Keratinocyte (primary cell): Measurements from ENCODE around the gene TPM1. TPM values are rescaled to one million over a fixed set of nuclear protein-coding genes. Genes with fewer than 3 reads are reported as not detected.

Experiments
- DNase-seq: peaks from one replicate; pipeline ENCODE4 v3.0.0-alpha.2; 2011; ENCODE audit warnings: low read depth, missing footprints, low spot score
- FAIRE-seq: peaks from 2 replicates; lab custom pipeline; 2011; peaks lifted over from hg19 to GRCh38; lab: Jason Lieb, UNC
- H2AFZ ChIP-seq: 2 replicates; pipeline ENCODE4 v1.6.0; 2012; ENCODE audit warnings: low read length, control low read depth, inconsistent platforms; ENCODE audit not compliant: control insufficient read depth
- H3K27ac ChIP-seq: 2 replicates; pipeline ENCODE4 v1.5.1; 2011; ENCODE audit warnings: low read length; ENCODE audit not compliant: control insufficient read depth, insufficient read depth
- H3K27me3 ChIP-seq: 3 replicates; pipeline ENCODE4 v1.6.0; 2011; ENCODE audit warnings: low read length; ENCODE audit not compliant: control insufficient read depth, insufficient read depth; ENCODE audit errors: extremely low read depth
- H3K36me3 ChIP-seq, 2 experiments: 2 replicates in 1 of 2; 3 replicates in 1 of 2; pipeline ENCODE4 v1.5.1; 2011; ENCODE audit warnings: low read length in 2 of 2, mild to moderate bottlenecking in 1 of 2; ENCODE audit not compliant: control insufficient read depth in 2 of 2, insufficient read depth in 2 of 2; ENCODE audit errors: extremely low read depth in 1 of 2
- H3K4me1 ChIP-seq: 3 replicates; pipeline ENCODE4 v1.5.1; 2011; ENCODE audit warnings: low read length; ENCODE audit not compliant: control insufficient read depth, insufficient read depth; ENCODE audit errors: extremely low read depth
- H3K4me2 ChIP-seq: 3 replicates; pipeline ENCODE4 v1.6.0; 2011; ENCODE audit warnings: low read depth, low read length; ENCODE audit not compliant: control insufficient read depth, insufficient read depth; ENCODE audit errors: extremely low read depth
- H3K4me3 ChIP-seq, 3 experiments: fragments of 200-600 bp in 1 of 3; sonication (generic) in 1 of 3; 2 replicates in 2 of 3; 3 replicates in 1 of 3; pipeline ENCODE4 v1.5.1; 2011 to 2016; ENCODE audit warnings: low read length in 3 of 3, mild to moderate bottlenecking in 3 of 3, control low read depth in 2 of 3, inconsistent platforms in 1 of 3, low read depth in 1 of 3, mixed read lengths in 1 of 3, mixed run types in 1 of 3, moderate library complexity in 1 of 3; ENCODE audit not compliant: control insufficient read depth in 2 of 3, insufficient read depth in 2 of 3; ENCODE audit errors: extremely low read depth in 1 of 3
- H3K79me2 ChIP-seq: 2 replicates; pipeline ENCODE4 v1.6.0; 2012; ENCODE audit warnings: low read length; ENCODE audit not compliant: control insufficient read depth, insufficient read depth
- H3K9ac ChIP-seq: 3 replicates; pipeline ENCODE4 v1.6.0; 2011; ENCODE audit warnings: low read length; ENCODE audit not compliant: control insufficient read depth, insufficient read depth; ENCODE audit errors: extremely low read depth
- H3K9me1 ChIP-seq: 3 replicates; pipeline ENCODE4 v1.6.0; 2011; ENCODE audit warnings: low read length; ENCODE audit not compliant: control insufficient read depth, insufficient read depth; ENCODE audit errors: extremely low read depth
- H3K9me3 ChIP-seq: 2 replicates; pipeline ENCODE4 v1.5.1; 2012; ENCODE audit warnings: low read depth, low read length; ENCODE audit not compliant: control insufficient read depth
- H4K20me1 ChIP-seq: 3 replicates; pipeline ENCODE4 v1.6.0; 2011; ENCODE audit warnings: low read length; ENCODE audit not compliant: control insufficient read depth, insufficient read depth; ENCODE audit errors: extremely low read depth
- CTCF ChIP-seq, 3 experiments: IDR thresholded peaks in 1 of 3; conservative IDR thresholded peaks in 1 of 3; optimal IDR thresholded peaks in 1 of 3; 2 replicates in 2 of 3; 3 replicates in 1 of 3; pipeline versions ENCODE3 to v1.5.1; 2011; ENCODE audit warnings: low read length in 3 of 3, mild to moderate bottlenecking in 3 of 3, moderate library complexity in 2 of 3, control low read depth in 1 of 3, inconsistent platforms in 1 of 3; ENCODE audit not compliant: insufficient read depth in 2 of 3; ENCODE audit errors: extremely low read depth in 1 of 3
- EZH2 ChIP-seq: IDR thresholded peaks from one replicate; pipeline ENCODE4 v1.6.1; 2012; ENCODE audit warnings: inconsistent platforms, mild to moderate bottlenecking, low read length, moderate library complexity
- dilution Hi-C: fragments of 300-500 bp; cut with MboI; formaldehyde crosslinking; loops from one replicate; pipeline ENCODE4 v1.7.0; 2020; ENCODE audit warnings: low sequenced_read_pairs; ENCODE audit not compliant: extremely low pct_ligation_motif_present
- polyA plus RNA-seq, 5 experiments: library from polyadenylated mRNA; depleted of rRNA in 3 of 5; stranded (reverse) in 3 of 5; stranded (forward) in 1 of 5; unstranded in 1 of 5; fragments of >200 nt; gene quantifications; 1 replicate in 1 of 5; 2 replicates in 3 of 5; 3 replicates in 1 of 5; pipeline versions ENCODE4 v1.2.1 to v1.2.3, GENCODE V29; 2011 to 2012; ENCODE audit warnings: missing spikeins in 2 of 5, low read depth in 1 of 5, low replicate concordance in 1 of 5

TPM1 gene
- polyA plus RNA-seq, 1 donor (not counting 4 experiments of a cell fraction or from before 2014, with no cell fraction given) = 370 TPM

GRCh38 chr15:63073497-63074172 lies 31.1 kb downstream of the TPM1 start:
- no peak for TF ChIP-seq CTCF (optimal IDR thresholded peaks at IDR 0.05 in 1 of 3, IDR thresholded peaks at IDR 0.05 in 1 of 3, conservative IDR thresholded peaks at IDR 0.05 in 1 of 3; ENCODE audit: extremely low read depth in 1 of 3, insufficient read depth in 2 of 3, low read length in 3 of 3)
- no peak for TF ChIP-seq EZH2
- Histone ChIP-seq H3K4me3 (no peak overlapping the region), H3K9me1 (no peaks in the 10 kb centered on the region), H3K27me3 (no peaks in the 10 kb centered on the region), H3K79me2 (no peaks in the 10 kb centered on the region), H3K9me3 (no peaks in the 10 kb centered on the region), H3K36me3 (peaks cover 12 to 17% of the 10 kb centered on the region in 2 experiments), H3K4me1 (no peaks in the 10 kb centered on the region), H3K4me2 (no peak overlapping the region), H3K27ac (no peak overlapping the region), H2AFZ (no peak overlapping the region), H4K20me1 (no peaks in the 10 kb centered on the region), H3K9ac (no peak overlapping the region)
- FAIRE-seq = no peak
- no peak for DNase-seq
- dilution Hi-C loops = no loop called here

GRCh38 chr15:63075015-63075983 lies 32.8 kb downstream of the TPM1 start:
- Histone ChIP-seq H3K79me2 (no peaks in the 10 kb centered on the region), H3K9me3 (no peaks in the 10 kb centered on the region), H3K9me1 (no peaks in the 10 kb centered on the region), H3K27ac (no peak overlapping the region), H3K36me3 (peaks cover 0 to 8% of the 10 kb centered on the region in 2 experiments), H2AFZ (no peak overlapping the region), H4K20me1 (no peaks in the 10 kb centered on the region), H3K9ac (no peak overlapping the region), H3K27me3 (no peaks in the 10 kb centered on the region), H3K4me3 (no peak overlapping the region), H3K4me1 (peaks cover 9% of the 10 kb centered on the region), H3K4me2 (peak overlapping the region; percentile 1)
- FAIRE-seq (no peak), DNase-seq (no peak)
- TF ChIP-seq EZH2 (no peak), CTCF (optimal IDR thresholded peaks at IDR 0.05 in 1 of 3, IDR thresholded peaks at IDR 0.05 in 1 of 3, conservative IDR thresholded peaks at IDR 0.05 in 1 of 3; ENCODE audit: extremely low read depth in 1 of 3, insufficient read depth in 2 of 3, low read length in 3 of 3) (no peak)
- dilution Hi-C loops = no loop called here
